MM.1S (cell line): ENCODE measurements around the gene ZNF267.
"Not testable (repeated sequence)": the region's sequence is repeated elsewhere in the genome, so short reads cannot be mapped to it uniquely, and the experiment has no call there.

ENCODE experiments used
- DNase-seq: peaks from one replicate; pipeline ENCODE4 v3.0.0-alpha.2; 2015
- H2AFZ ChIP-seq: fragments of 300-600 bp; sonication (generic); 2 replicates; pipeline ENCODE4 v1.6.0; 2016; ENCODE audit warnings: antibody characterized with exemption, low read length
- H3F3A ChIP-seq: fragments of 300-600 bp; sonication (generic); 2 replicates; pipeline ENCODE4 v1.6.1; 2016; ENCODE audit warnings: mild to moderate bottlenecking, antibody characterized with exemption, low read length, moderate library complexity, mixed read lengths; ENCODE audit not compliant: insufficient read depth
- H3K27ac ChIP-seq: fragments of 300-600 bp; sonication (generic); 2 replicates; pipeline ENCODE4 v1.5.1; 2016; ENCODE audit warnings: mild to moderate bottlenecking, low read length
- H3K27me3 ChIP-seq: fragments of 300-600 bp; sonication (generic); replicated peaks from 2 replicates; pipeline ENCODE4 v1.6.0; 2016; ENCODE audit warnings: low read length; ENCODE audit not compliant: insufficient read depth
- H3K36me3 ChIP-seq: fragments of 300-600 bp; sonication (generic); replicated peaks from 2 replicates; pipeline ENCODE4 v1.6.1; 2016; ENCODE audit warnings: mild to moderate bottlenecking, low read length, mixed read lengths; ENCODE audit not compliant: insufficient read depth
- H3K4me1 ChIP-seq: fragments of 300-600 bp; sonication (generic); 2 replicates; pipeline ENCODE4 v1.6.1; 2016; ENCODE audit warnings: low read length, mixed read lengths
- H3K4me2 ChIP-seq: fragments of 300-600 bp; sonication (generic); 2 replicates; pipeline ENCODE4 v1.6.0; 2016; ENCODE audit warnings: low read depth, low read length
- H3K4me3 ChIP-seq: fragments of 300-600 bp; sonication (generic); 2 replicates; pipeline ENCODE4 v1.5.1; 2016; ENCODE audit warnings: low read length, mixed read lengths
- H3K79me2 ChIP-seq: fragments of 300-600 bp; sonication (generic); 2 replicates; pipeline ENCODE4 v1.6.1; 2016; ENCODE audit warnings: mixed run types, low read length, mixed read lengths
- H3K9ac ChIP-seq: fragments of 300-600 bp; sonication (generic); 2 replicates; pipeline ENCODE4 v1.6.1; 2016; ENCODE audit warnings: low read length, mixed read lengths
- H3K9me2 ChIP-seq: fragments of 300-600 bp; sonication (generic); replicated peaks from 2 replicates; pipeline ENCODE4 v1.6.1; 2016; ENCODE audit warnings: mild to moderate bottlenecking, low read length, mixed read lengths; ENCODE audit not compliant: insufficient read depth
- H3K9me3 ChIP-seq: fragments of 300-600 bp; sonication (generic); replicated peaks from 2 replicates; pipeline ENCODE4 v1.6.1; 2016; ENCODE audit warnings: mild to moderate bottlenecking, low read length, mixed read lengths; ENCODE audit not compliant: insufficient read depth
- H4K20me1 ChIP-seq: fragments of 300-600 bp; sonication (generic); 2 replicates; pipeline ENCODE4 v1.6.1; 2016; ENCODE audit warnings: mild to moderate bottlenecking, low read length, moderate library complexity, mixed read lengths; ENCODE audit not compliant: insufficient read depth
- CTCF ChIP-seq: fragments of 300-600 bp; sonication (generic); IDR thresholded peaks from 2 replicates; pipeline ENCODE4 v1.5.1; 2016; ENCODE audit warnings: antibody characterized with exemption, low read length, mixed read lengths
- EZH2 ChIP-seq: fragments of 300-600 bp; sonication (generic); optimal IDR thresholded peaks from 2 replicates; pipeline ENCODE3; 2017; ENCODE audit warnings: low read depth, mild to moderate bottlenecking, antibody characterized with exemption, low read length, mixed read lengths
- EZH2phosphoT487 ChIP-seq: fragments of 300-600 bp; sonication (generic); IDR thresholded peaks from 2 replicates; pipeline ENCODE4 v1.6.1; 2018; ENCODE audit warnings: antibody characterized with exemption, low read length

Gene ZNF267

GRCh38 chr16:31880322-31880979 is 6.8 kb downstream of the ZNF267 start:
- DNase-seq: no peak
- TF ChIP-seq EZH2: no peak
- no peak for TF ChIP-seq CTCF
- no peak for TF ChIP-seq EZH2phosphoT487
- no peak overlapping the region for H2AFZ ChIP-seq
- H3K9ac ChIP-seq: no peak overlapping the region
- no peak overlapping the region for H3K27ac ChIP-seq
- H3K4me1 ChIP-seq: peaks cover 41% of the 10 kb centered on the region
- H3K27me3 ChIP-seq: no peaks in the 10 kb centered on the region
- peaks cover 24% of the 10 kb centered on the region for H3F3A ChIP-seq
- no peaks in the 10 kb centered on the region for H3K9me2 ChIP-seq
- peaks cover 27% of the 10 kb centered on the region for H4K20me1 ChIP-seq
- no peaks in the 10 kb centered on the region for H3K9me3 ChIP-seq
- no peak overlapping the region for H3K4me2 ChIP-seq
- peaks cover 40% of the 10 kb centered on the region for H3K36me3 ChIP-seq
- peaks cover 99% of the 10 kb centered on the region for H3K79me2 ChIP-seq
- no peak overlapping the region for H3K4me3 ChIP-seq

- Histone ChIP-seq H2AFZ (no peak overlapping the region), H3K9me2 (no peaks in the 10 kb centered on the region), H3K9me3 (no peaks in the 10 kb centered on the region; the same call in 1 of the 2 replicates), H3F3A (no peaks in the 10 kb centered on the region; the same call in 1 of the 2 replicates), H3K9ac (no peak overlapping the region), H3K4me2 (no peak overlapping the region), H4K20me1 (peaks cover 15% of the 10 kb centered on the region), H3K27ac (no peak overlapping the region), H3K4me3 (no peak overlapping the region), H3K27me3 (no peaks in the 10 kb centered on the region), H3K79me2 (peaks cover 99% of the 10 kb centered on the region), H3K36me3 (peaks cover 63% of the 10 kb centered on the region), H3K4me1 (no peaks in the 10 kb centered on the region)
- DNase-seq: no peak
- TF ChIP-seq CTCF: no peak
- TF ChIP-seq EZH2: no peak
- TF ChIP-seq EZH2phosphoT487: no peak
Measured at GRCh38 chr16:31886227-31886626, 12.6 kb downstream of the ZNF267 start.

GRCh38 chr16:31888735-31889134 is 15.1 kb downstream of the ZNF267 start:
- H3K79me2 ChIP-seq: peaks cover 98% of the 10 kb centered on the region
- H3K36me3 ChIP-seq: peaks cover 59% of the 10 kb centered on the region
- H3K4me2 ChIP-seq: no peak overlapping the region
- no peak overlapping the region for H3K4me3 ChIP-seq
- peaks cover 3% of the 10 kb centered on the region; the same call in 1 of the 2 replicates for H4K20me1 ChIP-seq
- no peaks in the 10 kb centered on the region for H3K27me3 ChIP-seq
- H3F3A ChIP-seq: no peaks in the 10 kb centered on the region; the same call in 1 of the 2 replicates
- no peaks in the 10 kb centered on the region for H3K9me2 ChIP-seq
- no peak overlapping the region for H3K27ac ChIP-seq
- TF ChIP-seq CTCF (no peak), EZH2phosphoT487 (no peak), EZH2 (no peak)
- H3K9me3 ChIP-seq: no peaks in the 10 kb centered on the region; the same call in 1 of the 2 replicates
- H2AFZ ChIP-seq: no peak overlapping the region
- no peak overlapping the region for H3K9ac ChIP-seq
- DNase-seq: no peak
- H3K4me1 ChIP-seq: no peaks in the 10 kb centered on the region

- H3K4me2 ChIP-seq, H3K9me3 ChIP-seq, H3K9me2 ChIP-seq, H3K4me3 ChIP-seq, H3K27me3 ChIP-seq, H2AFZ ChIP-seq, H3K27ac ChIP-seq, H3F3A ChIP-seq, H4K20me1 ChIP-seq, H3K4me1 ChIP-seq, DNase-seq, H3K9ac ChIP-seq: not testable (repeated sequence)
- Histone ChIP-seq H3K79me2 (peaks cover 98% of the 10 kb centered on the region), H3K36me3 (peaks cover 73% of the 10 kb centered on the region)
Measured at GRCh38 chr16:31892111-31892510, 18.5 kb downstream of the ZNF267 start.
